Measurements from ENCODE around the gene ABCC4.

The ABCC4 gene

GRCh38 chr13:95256091-95256490 is 45.2 kb downstream of the ABCC4 start:
- H3K36me3 Mint-ChIP-seq (ENCODE audit: low read depth), result no peaks in the 10 kb centered on the region
- no peak overlapping the region for H3K4me3 Mint-ChIP-seq
- H3K27ac Mint-ChIP-seq, result no peak overlapping the region
- H3K4me1 Mint-ChIP-seq (ENCODE audit: low read depth), result peaks cover 2% of the 10 kb centered on the region
- no peaks in the 10 kb centered on the region for H3K9me3 Mint-ChIP-seq
- H3K27me3 Mint-ChIP-seq (ENCODE audit: low read depth), result no peaks in the 10 kb centered on the region

- Mint-ChIP-seq H3K27me3 (ENCODE audit: low read depth) (no peaks in the 10 kb centered on the region), H3K36me3 (ENCODE audit: low read depth) (no peaks in the 10 kb centered on the region), H3K4me1 (ENCODE audit: low read depth) (peaks cover 2% of the 10 kb centered on the region), H3K4me3 (no peak overlapping the region), H3K9me3 (no peaks in the 10 kb centered on the region), H3K27ac (no peak overlapping the region)
Observed at GRCh38 chr13:95255072-95255732, 46.0 kb downstream of the ABCC4 start.

GRCh38 chr13:95254339-95254738 is 46.9 kb downstream of the ABCC4 start:
- Mint-ChIP-seq H3K27me3 (ENCODE audit: low read depth) (no peaks in the 10 kb centered on the region), H3K9me3 (no peaks in the 10 kb centered on the region), H3K4me1 (ENCODE audit: low read depth) (peaks cover 2% of the 10 kb centered on the region), H3K27ac (no peak overlapping the region), H3K36me3 (ENCODE audit: low read depth) (no peaks in the 10 kb centered on the region), H3K4me3 (no peak overlapping the region)

DNA sequence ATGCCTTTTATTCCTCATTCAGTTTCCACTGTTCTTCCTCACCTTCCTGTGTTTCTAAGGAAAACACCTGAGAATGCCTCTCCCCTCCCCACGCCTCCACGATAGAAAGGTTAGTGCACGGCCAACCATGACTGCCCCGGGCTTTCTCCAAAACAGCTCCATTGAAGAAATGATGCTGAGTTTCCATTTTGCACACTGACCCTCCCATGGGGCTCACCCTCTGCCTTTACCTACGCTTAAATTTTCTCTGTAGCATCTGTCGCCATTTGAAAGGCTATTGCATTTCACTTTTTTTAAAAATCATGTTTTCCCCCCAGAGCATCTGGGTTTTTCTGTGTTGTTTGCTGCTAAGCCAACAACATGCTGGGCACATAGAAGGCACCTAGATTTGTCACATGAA is 48.2 kb downstream of the ABCC4 start:
- Mint-ChIP-seq H3K27me3 (ENCODE audit: low read depth) (no peaks in the 10 kb centered on the region), H3K9me3 (no peaks in the 10 kb centered on the region), H3K27ac (no peak overlapping the region), H3K4me1 (ENCODE audit: low read depth) (peaks cover 2% of the 10 kb centered on the region), H3K4me3 (no peak overlapping the region), H3K36me3 (ENCODE audit: low read depth) (no peaks in the 10 kb centered on the region)

- no peak overlapping the region for H3K27ac Mint-ChIP-seq
- no peak overlapping the region for H3K4me3 Mint-ChIP-seq
- no peaks in the 10 kb centered on the region for H3K9me3 Mint-ChIP-seq
- H3K27me3 Mint-ChIP-seq (ENCODE audit: low read depth), result no peaks in the 10 kb centered on the region
- peaks cover 3% of the 10 kb centered on the region for H3K36me3 Mint-ChIP-seq (ENCODE audit: low read depth)
- peaks cover 4% of the 10 kb centered on the region for H3K4me1 Mint-ChIP-seq (ENCODE audit: low read depth)
Observed at GRCh38 chr13:95251641-95252040, 49.6 kb downstream of the ABCC4 start.

DNA sequence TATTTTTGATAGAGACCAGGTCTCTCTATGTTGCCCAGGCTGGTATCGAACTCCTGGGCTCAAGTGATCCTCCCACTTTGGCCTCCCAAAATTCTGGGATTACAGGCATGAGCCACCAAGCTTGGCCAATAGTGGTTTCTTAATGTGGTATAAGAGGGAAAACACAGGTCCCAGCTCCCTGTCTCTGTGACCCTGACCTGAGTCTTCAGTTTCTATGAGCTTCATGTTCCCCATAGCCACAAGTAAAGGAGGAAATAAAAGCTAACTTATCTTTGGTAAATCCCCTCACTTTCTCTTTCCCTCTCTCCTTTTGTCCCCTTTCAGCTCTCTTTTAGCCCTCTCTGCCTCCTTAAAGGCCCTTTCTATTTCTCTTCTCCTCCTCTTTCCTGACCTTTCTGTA is 50.3 kb downstream of the ABCC4 start:
- Mint-ChIP-seq H3K4me3 (no peak overlapping the region), H3K4me1 (ENCODE audit: low read depth) (peaks cover 7% of the 10 kb centered on the region), H3K27me3 (ENCODE audit: low read depth) (no peaks in the 10 kb centered on the region), H3K36me3 (ENCODE audit: low read depth) (peaks cover 3% of the 10 kb centered on the region), H3K9me3 (no peaks in the 10 kb centered on the region), H3K27ac (no peak overlapping the region)

DNA sequence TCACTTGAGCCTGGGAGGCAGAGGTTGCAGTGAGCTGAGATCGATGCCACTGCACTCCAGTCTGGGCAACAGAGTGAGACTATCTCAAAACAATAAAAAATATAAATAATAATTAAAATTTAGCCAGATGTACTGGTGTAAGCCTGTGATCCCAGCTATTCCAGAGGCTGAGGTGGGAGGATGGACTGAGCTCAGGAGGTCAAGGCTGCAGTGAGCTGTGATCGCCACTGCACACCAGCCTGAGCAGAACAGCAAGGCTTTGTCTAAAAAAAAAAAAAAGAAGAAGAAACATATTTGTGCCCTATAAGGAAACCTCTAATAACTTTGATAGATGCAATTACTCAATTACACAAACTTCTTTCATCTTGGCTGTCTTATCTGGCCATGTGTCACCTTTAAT is 52.3 kb downstream of the ABCC4 start:
- H3K9me3 Mint-ChIP-seq, result no peaks in the 10 kb centered on the region
- H3K4me3 Mint-ChIP-seq, result no peak overlapping the region
- peaks cover 3% of the 10 kb centered on the region for H3K36me3 Mint-ChIP-seq (ENCODE audit: low read depth)
- H3K27ac Mint-ChIP-seq, result no peak overlapping the region
- H3K27me3 Mint-ChIP-seq (ENCODE audit: low read depth), result no peaks in the 10 kb centered on the region
- H3K4me1 Mint-ChIP-seq (ENCODE audit: low read depth), result peaks cover 7% of the 10 kb centered on the region

GRCh38 chr13:95247852-95248251 is 53.4 kb downstream of the ABCC4 start:
- no peaks in the 10 kb centered on the region for H3K27me3 Mint-ChIP-seq (ENCODE audit: low read depth)
- no peak overlapping the region for H3K27ac Mint-ChIP-seq
- peaks cover 7% of the 10 kb centered on the region for H3K4me1 Mint-ChIP-seq (ENCODE audit: low read depth)
- H3K9me3 Mint-ChIP-seq, result no peaks in the 10 kb centered on the region
- H3K36me3 Mint-ChIP-seq (ENCODE audit: low read depth), result peaks cover 3% of the 10 kb centered on the region
- no peak overlapping the region for H3K4me3 Mint-ChIP-seq

DNA sequence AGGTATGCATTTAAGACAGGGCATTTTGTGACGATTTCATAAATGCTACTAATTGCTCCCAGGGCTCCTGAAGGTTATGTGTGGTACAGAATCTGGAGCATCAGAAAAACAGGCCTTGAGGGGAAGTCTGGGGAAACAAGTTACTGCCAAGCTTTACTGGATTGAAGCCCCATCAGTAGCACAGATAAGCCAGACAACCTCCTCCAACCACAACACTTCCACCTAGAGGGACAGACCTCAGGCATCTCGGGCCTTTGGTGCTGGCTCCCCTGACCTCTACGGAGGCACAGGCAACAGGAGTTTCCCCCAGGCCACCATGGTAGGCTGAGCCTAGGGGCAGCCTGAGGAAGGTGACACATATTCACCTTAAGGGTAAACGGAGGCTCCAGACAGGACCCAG is 54.1 kb downstream of the ABCC4 start:
- Mint-ChIP-seq H3K9me3 (no peaks in the 10 kb centered on the region), H3K4me3 (no peak overlapping the region), H3K27me3 (ENCODE audit: low read depth) (no peaks in the 10 kb centered on the region), H3K27ac (no peak overlapping the region), H3K36me3 (ENCODE audit: low read depth) (peaks cover 3% of the 10 kb centered on the region), H3K4me1 (ENCODE audit: low read depth) (peaks cover 7% of the 10 kb centered on the region)

DNA sequence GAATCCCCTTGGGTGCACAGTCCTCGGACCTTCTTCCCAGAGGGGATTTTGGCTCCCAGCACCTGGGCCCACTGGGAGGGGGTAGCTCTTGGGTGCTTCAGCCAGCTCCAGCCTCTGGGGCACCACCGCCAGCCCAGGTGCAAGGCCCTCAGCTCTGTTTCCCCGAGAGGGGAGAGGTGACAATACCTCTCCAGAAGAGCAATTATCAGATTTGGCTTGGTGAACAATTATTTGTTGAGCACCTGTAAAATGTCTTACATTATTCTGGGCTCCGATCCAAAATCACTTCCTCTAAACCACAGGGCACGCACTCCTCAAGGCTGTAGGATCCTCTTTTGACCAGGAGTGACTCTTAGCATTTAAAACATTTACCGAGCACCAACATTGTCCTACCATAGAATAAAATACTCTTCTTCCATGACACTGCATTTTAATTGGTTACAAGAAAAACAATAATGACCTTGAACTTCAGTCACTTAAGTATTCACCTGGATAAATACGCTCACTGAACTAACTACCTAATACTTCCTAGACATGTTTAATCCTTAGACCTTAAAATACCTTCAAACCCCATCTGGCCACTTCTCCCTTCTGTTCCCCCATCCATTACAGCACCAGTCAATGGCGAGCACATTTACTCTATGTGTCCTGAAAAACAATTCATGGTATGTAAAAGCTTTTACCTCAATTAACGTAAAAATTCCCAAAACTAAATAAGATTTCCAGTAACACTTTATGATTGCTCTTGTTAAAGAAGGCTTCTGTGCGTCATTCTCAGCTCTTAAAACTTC is 54.8 kb downstream of the ABCC4 start:
- Mint-ChIP-seq H3K4me1 (ENCODE audit: low read depth) (peaks cover 7% of the 10 kb centered on the region), H3K4me3 (no peak overlapping the region), H3K27me3 (ENCODE audit: low read depth) (no peaks in the 10 kb centered on the region), H3K27ac (no peak overlapping the region), H3K9me3 (no peaks in the 10 kb centered on the region), H3K36me3 (ENCODE audit: low read depth) (peaks cover 3% of the 10 kb centered on the region)

- Mint-ChIP-seq H3K9me3 (no peaks in the 10 kb centered on the region), H3K36me3 (ENCODE audit: low read depth) (peaks cover 3% of the 10 kb centered on the region), H3K27me3 (ENCODE audit: low read depth) (no peaks in the 10 kb centered on the region), H3K4me1 (ENCODE audit: low read depth) (peaks cover 4% of the 10 kb centered on the region), H3K4me3 (no peak overlapping the region), H3K27ac (no peak overlapping the region)
Observed at GRCh38 chr13:95245071-95245470, 56.2 kb downstream of the ABCC4 start.

- Mint-ChIP-seq H3K9me3 (no peaks in the 10 kb centered on the region), H3K36me3 (ENCODE audit: low read depth) (peaks cover 5% of the 10 kb centered on the region), H3K4me1 (ENCODE audit: low read depth) (peaks cover 4% of the 10 kb centered on the region), H3K27me3 (ENCODE audit: low read depth) (no peaks in the 10 kb centered on the region), H3K27ac (no peak overlapping the region), H3K4me3 (no peak overlapping the region)
Observed at GRCh38 chr13:95243207-95243606, 58.0 kb downstream of the ABCC4 start.

- Mint-ChIP-seq H3K36me3 (ENCODE audit: low read depth) (peaks cover 2% of the 10 kb centered on the region), H3K27ac (no peak overlapping the region), H3K9me3 (no peaks in the 10 kb centered on the region), H3K4me1 (ENCODE audit: low read depth) (no peaks in the 10 kb centered on the region), H3K27me3 (ENCODE audit: low read depth) (no peaks in the 10 kb centered on the region), H3K4me3 (no peak overlapping the region)
Observed at GRCh38 chr13:95241321-95241720, 59.9 kb downstream of the ABCC4 start.

DNA sequence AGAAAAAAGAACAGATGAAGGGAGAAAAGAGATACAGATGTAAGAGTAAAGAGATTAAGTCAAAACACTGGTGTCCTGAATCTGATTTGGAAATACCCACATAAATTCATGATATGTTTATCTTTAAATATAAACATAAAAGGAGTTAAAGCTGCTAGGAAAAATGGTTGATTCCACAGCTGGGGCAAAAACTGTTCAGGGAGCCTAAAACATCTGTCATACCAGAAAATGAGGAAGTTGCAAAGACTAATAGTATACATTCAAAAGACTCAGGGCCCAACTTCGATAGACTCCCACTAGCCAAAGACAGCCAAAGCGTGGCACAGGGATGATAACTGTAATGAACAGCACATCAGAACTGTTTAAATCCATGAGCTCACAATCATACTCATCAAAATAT is 62.0 kb downstream of the ABCC4 start:
- no peaks in the 10 kb centered on the region for H3K9me3 Mint-ChIP-seq
- H3K27ac Mint-ChIP-seq, result no peak overlapping the region
- H3K4me1 Mint-ChIP-seq (ENCODE audit: low read depth), result peaks cover 1% of the 10 kb centered on the region
- H3K27me3 Mint-ChIP-seq (ENCODE audit: low read depth), result no peaks in the 10 kb centered on the region
- no peak overlapping the region for H3K4me3 Mint-ChIP-seq
- peaks cover 2% of the 10 kb centered on the region for H3K36me3 Mint-ChIP-seq (ENCODE audit: low read depth)

DNA sequence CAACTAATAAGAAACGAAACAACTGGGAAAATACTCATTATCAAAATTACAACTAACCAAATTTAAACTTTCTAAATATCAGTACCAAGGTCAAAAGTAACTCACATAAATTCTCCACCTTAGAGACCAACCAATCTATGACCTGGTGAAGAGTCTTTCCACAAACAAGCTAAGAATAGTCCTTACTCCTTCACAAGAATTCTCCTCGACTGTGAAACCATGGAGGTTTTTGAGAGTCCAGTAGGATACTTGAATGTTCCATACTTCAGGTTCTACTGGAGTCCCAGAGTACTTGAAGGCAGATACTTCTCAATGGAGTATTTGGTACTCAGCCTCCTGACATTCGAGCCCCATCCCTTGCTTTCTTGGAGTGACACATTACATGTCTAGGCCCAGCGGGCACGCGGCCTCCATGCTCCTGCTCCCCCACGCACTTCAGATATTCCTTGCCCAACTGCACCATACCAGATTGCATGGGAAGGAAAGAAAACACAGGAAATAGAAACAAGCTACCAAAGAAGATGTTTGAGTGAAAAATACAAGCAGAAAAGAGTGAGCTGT is 63.9 kb downstream of the ABCC4 start:
- no peaks in the 10 kb centered on the region for H3K9me3 Mint-ChIP-seq
- H3K4me3 Mint-ChIP-seq, result no peak overlapping the region
- H3K27me3 Mint-ChIP-seq (ENCODE audit: low read depth), result no peaks in the 10 kb centered on the region
- H3K36me3 Mint-ChIP-seq (ENCODE audit: low read depth), result peaks cover 2% of the 10 kb centered on the region
- H3K4me1 Mint-ChIP-seq (ENCODE audit: low read depth), result peaks cover 1% of the 10 kb centered on the region
- no peak overlapping the region for H3K27ac Mint-ChIP-seq
